ENCODE measurements around the gene TAF1B. TPM values are rescaled to one million over a fixed set of nuclear protein-coding genes. Genes with fewer than 3 reads are reported as not detected.

The TAF1B gene
- total RNA-seq, 1 experiment from 2014 or later = 29.9 TPM

GRCh38 chr2:9949239-9949991 lies 106.1 kb downstream of the TAF1B start:
- H3K4me2 ChIP-seq (ENCODE audit: insufficient read depth, insufficient read length, low read length) = no peak overlapping the region
- peaks cover 11% of the 10 kb centered on the region; the same call in 1 of the 2 replicates for H3K27me3 ChIP-seq (ENCODE audit: insufficient read depth, low read length)
- no peaks in the 10 kb centered on the region for H3K9me3 ChIP-seq (ENCODE audit: control insufficient read depth, low read depth, low read length)
- peaks cover 73% of the 10 kb centered on the region for H3K27me3 Mint-ChIP-seq (ENCODE audit: low read depth)
- WGBS (ENCODE audit: extremely low coverage, insufficient read length, low lambda C conversion rate) = no CpG with 5 or more reads among the region's 23 CpGs
- no peak overlapping the region for H4K91ac ChIP-seq (ENCODE audit: insufficient read length, low read depth, low read length)
- no peaks in the 10 kb centered on the region for H4K20me1 ChIP-seq (ENCODE audit: control insufficient read depth, insufficient read depth, insufficient read length)
- H3K4me3 Mint-ChIP-seq = peak overlapping the region; percentile 70 to 87; a peak in 3 of 5 replicates
- H2BK12ac ChIP-seq (ENCODE audit: insufficient read length, low read depth, low read length) = no peak overlapping the region
- no peak overlapping the region for H3K18ac ChIP-seq (ENCODE audit: insufficient read length, low read depth, low read length)
- H4K5ac ChIP-seq (ENCODE audit: insufficient read length, low read depth, low read length) = no peak overlapping the region
- H3K23ac ChIP-seq (ENCODE audit: insufficient read length, low read depth, low read length) = no peak overlapping the region
- H3K79me1 ChIP-seq (ENCODE audit: insufficient read depth, low read depth, low read length, poor library complexity, severe bottlenecking) = no peaks in the 10 kb centered on the region
- peaks cover 9 to 13% of the 10 kb centered on the region in 2 experiments for H3K4me1 Mint-ChIP-seq
- H3K56ac ChIP-seq (ENCODE audit: insufficient read length, low read depth, low read length) = no peak overlapping the region
- no peaks in the 10 kb centered on the region for H3K4me1 ChIP-seq (ENCODE audit: insufficient read depth, low read length)
- no peak for DNase-seq
- H2BK5ac ChIP-seq (ENCODE audit: insufficient read length, low read length) = no peak overlapping the region
- no peak overlapping the region for H2BK15ac ChIP-seq (ENCODE audit: low read depth, low read length)
- H4K8ac ChIP-seq (replicated peaks; ENCODE audit: insufficient read length, low read depth, low read length) = no peak overlapping the region
- H3K4ac ChIP-seq (ENCODE audit: low read depth, low read length) = no peak overlapping the region
- H3K9me3 Mint-ChIP-seq = no peaks in the 10 kb centered on the region
- no peak overlapping the region for H3K14ac ChIP-seq (ENCODE audit: insufficient read depth, low read length)
- no peak overlapping the region for H3K27ac ChIP-seq (ENCODE audit: insufficient read length, low read depth, low read length)
- no peak overlapping the region for H3T11ph ChIP-seq (ENCODE audit: low read length)
- H3K27ac Mint-ChIP-seq = no peak overlapping the region
- H3K9ac ChIP-seq (ENCODE audit: extremely low read depth, insufficient read length, low read length) = no peak overlapping the region
- H2BK120ac ChIP-seq (ENCODE audit: low read depth, low read length, poor library complexity, severe bottlenecking) = no peak overlapping the region
- no peak overlapping the region for H2BK20ac ChIP-seq (ENCODE audit: low read depth, low read length, poor library complexity, severe bottlenecking)
- peaks cover 6% of the 10 kb centered on the region for H3K23me2 ChIP-seq (ENCODE audit: insufficient read length, low read depth, low read length, poor library complexity, severe bottlenecking)
- no peak overlapping the region for H2AK5ac ChIP-seq (ENCODE audit: insufficient read length, low read length)
- no peak for TF ChIP-seq CTCF (conservative IDR thresholded peaks at IDR 0.05)
- no peaks in the 10 kb centered on the region; a peak in 2 of 7 replicates for H3K36me3 Mint-ChIP-seq (ENCODE audit: insufficient read depth in 1 of 3, low read depth in 3 of 3)
- H2AFZ ChIP-seq (ENCODE audit: low read length) = no peak overlapping the region
- H3K79me2 ChIP-seq (ENCODE audit: insufficient read depth, low read length) = no peaks in the 10 kb centered on the region
